Activated CD4-positive, alpha-beta T cell treated with anti-CD3 and anti-CD28 coated beads, Interleukin-2, amount 10 ng/mL, durations not matched to agents 24 days and 14 days (primary cell): Measurements from ENCODE around the gene ATF2. TPM values are rescaled to one million over a fixed set of nuclear protein-coding genes. Genes with fewer than 3 reads are reported as not detected.
A peak's percentile ranks its signal among the peaks of the same experiment; 100 is the strongest.

Experiments
- DNase-seq: peaks from one replicate; pipeline ENCODE4 v3.0.0; 2022
- H3K27ac Mint-ChIP-seq: one replicate; pipeline ENCODE4 v1.8.0; 2022; ENCODE audit warnings: mild to moderate bottlenecking, mixed read lengths
- H3K27me3 Mint-ChIP-seq: one replicate; pipeline ENCODE4 v1.8.0; 2022; ENCODE audit warnings: mixed read lengths
- H3K36me3 Mint-ChIP-seq: one replicate; pipeline ENCODE4 v1.8.0; 2022; ENCODE audit warnings: low read depth, mild to moderate bottlenecking, mixed read lengths
- H3K4me1 Mint-ChIP-seq: one replicate; pipeline ENCODE4 v1.8.0; 2021; ENCODE audit warnings: mixed read lengths
- H3K4me3 Mint-ChIP-seq: one replicate; pipeline ENCODE4 v1.8.0; 2022; ENCODE audit warnings: mild to moderate bottlenecking, moderate library complexity, mixed read lengths
- H3K9me3 Mint-ChIP-seq: one replicate; pipeline ENCODE4 v1.8.0; 2021; ENCODE audit warnings: mixed read lengths
- intact Hi-C: fragments of 100-400 bp; cut with micrococcal nuclease; formaldehyde crosslinking; loops from one replicate; pipeline ENCODE4 v1.15.1; 2023
- total RNA-seq: library from RNA; stranded (reverse); gene quantifications from 2 replicates; pipeline ENCODE4 v1.2.3, GENCODE V29; 2022

The ATF2 gene
- total RNA-seq, 1 donor from 2014 or later, result 58.8 TPM

DNA sequence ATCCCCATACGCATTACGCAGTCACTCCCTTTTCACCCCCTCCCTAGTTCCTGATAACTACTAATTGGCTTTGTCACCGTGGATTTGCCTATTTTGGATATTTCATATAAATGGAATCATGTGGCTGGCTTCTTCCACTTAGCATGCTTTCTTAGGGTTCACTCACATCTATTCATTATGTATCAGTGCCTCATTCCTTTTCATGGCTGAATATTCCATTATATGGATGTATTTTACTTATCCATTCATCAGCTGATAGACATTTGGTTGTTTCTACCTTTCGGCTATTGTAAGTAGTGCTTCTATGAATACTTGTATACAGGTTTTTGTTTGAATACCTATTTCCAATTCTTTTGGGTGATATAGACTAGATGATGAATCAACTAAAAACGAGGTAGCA lies 8.6 kb upstream of the ATF2 start:
- intact Hi-C loops, result no loop called here
- Mint-ChIP-seq H3K4me1 (peaks cover 23% of the 10 kb centered on the region), H3K9me3 (peaks cover 2% of the 10 kb centered on the region), H3K27ac (no peak overlapping the region), H3K27me3 (no peaks in the 10 kb centered on the region), H3K36me3 (peaks cover 59% of the 10 kb centered on the region), H3K4me3 (no peak overlapping the region)
- DNase-seq, result no peak

DNA sequence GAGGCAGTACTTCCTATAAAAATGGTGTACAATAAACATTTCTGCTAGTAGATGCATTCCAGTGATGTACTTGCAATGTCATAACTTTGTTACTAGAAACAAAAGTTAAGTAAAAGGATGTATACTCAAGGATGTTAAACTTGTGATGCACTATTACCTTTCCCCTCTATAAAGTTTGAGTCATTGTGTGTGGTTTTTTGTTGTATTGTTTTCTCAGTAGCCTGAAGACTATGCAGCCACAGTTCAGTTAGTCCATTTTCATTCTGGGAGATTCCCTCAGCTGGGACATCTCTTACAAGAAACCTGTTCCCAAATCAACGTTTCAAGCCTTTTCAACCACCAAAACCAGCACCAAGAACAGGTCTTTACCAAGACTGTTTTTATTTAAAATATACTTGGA lies 7.9 kb upstream of the ATF2 start:
- DNase-seq, result no peak
- Mint-ChIP-seq H3K27me3 (no peaks in the 10 kb centered on the region), H3K36me3 (peaks cover 57% of the 10 kb centered on the region), H3K4me1 (peaks cover 23% of the 10 kb centered on the region), H3K27ac (no peak overlapping the region), H3K4me3 (no peak overlapping the region), H3K9me3 (no peaks in the 10 kb centered on the region)
- intact Hi-C loops, result no loop called here

- intact Hi-C loops, result no loop called here
- Mint-ChIP-seq H3K4me3 (no peak overlapping the region), H3K9me3 (no peaks in the 10 kb centered on the region), H3K36me3 (peaks cover 55% of the 10 kb centered on the region), H3K27ac (no peak overlapping the region), H3K4me1 (peaks cover 26% of the 10 kb centered on the region), H3K27me3 (no peaks in the 10 kb centered on the region)
- no peak for DNase-seq
Observed at GRCh38 chr2:175175320-175175719, 7.3 kb upstream of the ATF2 start.

DNA sequence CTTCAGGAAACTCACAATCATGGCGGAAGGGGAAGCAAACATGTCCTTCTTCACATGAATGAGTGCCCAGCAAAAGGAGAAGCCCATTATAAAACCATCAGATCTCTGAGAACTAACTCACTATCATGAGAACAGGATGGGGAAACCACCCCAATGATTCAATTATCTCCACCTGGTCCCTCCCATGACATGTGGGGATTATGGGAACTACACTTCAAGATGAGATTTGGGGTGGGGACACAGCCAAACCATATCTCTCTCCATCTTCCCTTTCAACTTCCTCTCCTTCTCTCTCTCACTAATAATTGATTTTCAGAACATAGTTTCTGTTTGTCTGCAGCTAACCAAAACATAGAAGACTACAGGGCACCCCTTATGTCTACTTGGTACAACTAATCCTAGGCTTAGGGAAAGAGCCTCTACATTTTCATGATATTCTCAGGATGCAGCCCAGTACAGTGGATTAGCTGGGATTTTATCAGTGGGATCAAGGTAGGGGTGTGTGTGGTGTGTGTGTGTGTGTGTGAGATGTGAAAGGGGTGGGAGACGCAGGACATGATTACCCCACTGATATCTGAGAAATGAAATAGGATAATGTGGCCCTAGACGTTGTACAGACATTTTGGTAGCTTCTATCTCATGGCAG lies 2.8 kb upstream of the ATF2 start:
- Mint-ChIP-seq H3K9me3 (no peaks in the 10 kb centered on the region), H3K27ac (no peak overlapping the region), H3K27me3 (no peaks in the 10 kb centered on the region), H3K4me3 (no peak overlapping the region), H3K4me1 (peaks cover 32% of the 10 kb centered on the region), H3K36me3 (peaks cover 25% of the 10 kb centered on the region)
- intact Hi-C loops, result no loop called here
- DNase-seq, result no peak

- no peak for DNase-seq
- no peaks in the 10 kb centered on the region for H3K9me3 Mint-ChIP-seq
- peak overlapping the region; percentile 21 for H3K27ac Mint-ChIP-seq
- H3K27me3 Mint-ChIP-seq, result no peaks in the 10 kb centered on the region
- peak overlapping the region; percentile 47 for H3K4me3 Mint-ChIP-seq
- peaks cover 33% of the 10 kb centered on the region for H3K4me1 Mint-ChIP-seq
- peaks cover 15% of the 10 kb centered on the region for H3K36me3 Mint-ChIP-seq
- intact Hi-C loops, result loop anchor here (2.0 to 10.0 kb wide), 6 partner anchors 57 to 682 kb away; partner anchors contain the start of genes GPR155 and WIPF1
Observed at GRCh38 chr2:175169191-175169590, 1.2 kb upstream of the ATF2 start.

- Mint-ChIP-seq H3K27me3 (no peaks in the 10 kb centered on the region), H3K4me1 (peaks cover 33% of the 10 kb centered on the region), H3K4me3 (peak overlapping the region; percentile 100), H3K27ac (peak overlapping the region; percentile 100), H3K9me3 (no peaks in the 10 kb centered on the region), H3K36me3 (peaks cover 15% of the 10 kb centered on the region)
- DNase-seq, result no peak
- intact Hi-C loops, result loop anchor here (1.0 to 10.0 kb wide), 8 partner anchors 13 to 682 kb away; partner anchors contain the start of genes ATP5MC3, GPR155 and WIPF1
Observed at GRCh38 chr2:175168564-175168945, 552 bp upstream of the ATF2 start.

- H3K27ac Mint-ChIP-seq, result peak overlapping the region; percentile 100
- H3K4me1 Mint-ChIP-seq, result peaks cover 34% of the 10 kb centered on the region
- H3K36me3 Mint-ChIP-seq, result peaks cover 12% of the 10 kb centered on the region
- no peak for DNase-seq
- intact Hi-C loops, result loop anchor here (5.0 to 10.0 kb wide), 5 partner anchors 55 to 572 kb away; partner anchors contain the start of gene WIPF1
- no peaks in the 10 kb centered on the region for H3K9me3 Mint-ChIP-seq
- no peaks in the 10 kb centered on the region for H3K27me3 Mint-ChIP-seq
- peak overlapping the region; percentile 100 for H3K4me3 Mint-ChIP-seq
Observed at GRCh38 chr2:175167076-175167791, 769 bp downstream of the ATF2 start.

GRCh38 chr2:175166216-175166824 lies 1.7 kb downstream of the ATF2 start:
- peak overlapping the region; percentile 100 for H3K4me3 Mint-ChIP-seq
- no peaks in the 10 kb centered on the region for H3K9me3 Mint-ChIP-seq
- peak overlapping the region; percentile 26 for H3K27ac Mint-ChIP-seq
- H3K27me3 Mint-ChIP-seq, result no peaks in the 10 kb centered on the region
- peaks cover 11% of the 10 kb centered on the region for H3K36me3 Mint-ChIP-seq
- H3K4me1 Mint-ChIP-seq, result peaks cover 37% of the 10 kb centered on the region
- intact Hi-C loops, result loop anchor here (5.0 to 10.0 kb wide), 5 partner anchors 54 to 572 kb away; partner anchors contain the start of gene WIPF1
- DNase-seq, result no peak

GRCh38 chr2:175164235-175164634 lies 3.8 kb downstream of the ATF2 start:
- H3K4me3 Mint-ChIP-seq, result no peak overlapping the region
- DNase-seq, result no peak
- H3K36me3 Mint-ChIP-seq, result peaks cover 10% of the 10 kb centered on the region
- no peak overlapping the region for H3K27ac Mint-ChIP-seq
- no peaks in the 10 kb centered on the region for H3K27me3 Mint-ChIP-seq
- peaks cover 25% of the 10 kb centered on the region for H3K4me1 Mint-ChIP-seq
- no peaks in the 10 kb centered on the region for H3K9me3 Mint-ChIP-seq
- intact Hi-C loops, result loop anchor here (10.0 kb wide), 1 partner anchor 569 kb away; the partner anchor contains the start of gene WIPF1

DNA sequence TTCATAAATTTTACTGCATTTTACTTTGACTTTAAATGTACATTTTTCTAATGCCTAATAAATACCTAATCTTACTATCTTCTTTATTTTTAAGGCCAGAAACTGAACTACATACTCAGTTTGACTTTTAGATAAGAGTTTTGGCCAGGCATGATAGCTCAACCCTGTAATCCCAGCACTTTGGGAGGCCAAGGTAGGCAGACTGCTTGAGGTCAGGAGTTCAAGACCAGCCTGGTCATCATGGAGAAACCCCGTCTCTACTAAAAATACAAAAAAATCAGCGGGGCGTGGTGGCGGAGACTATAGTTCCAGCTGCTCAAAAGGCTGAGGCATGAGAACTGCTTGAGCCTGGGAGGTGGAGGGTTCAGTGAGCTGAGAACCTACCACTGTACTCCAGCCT lies 9.1 kb downstream of the ATF2 start:
- DNase-seq, result no peak
- H3K9me3 Mint-ChIP-seq, result no peaks in the 10 kb centered on the region
- intact Hi-C loops, result loop anchor here (10.0 kb wide), 1 partner anchor 364 kb away; no protein-coding TSS in a partner anchor
- no peaks in the 10 kb centered on the region for H3K27me3 Mint-ChIP-seq
- H3K27ac Mint-ChIP-seq, result no peak overlapping the region
- peaks cover 23% of the 10 kb centered on the region for H3K4me1 Mint-ChIP-seq
- H3K4me3 Mint-ChIP-seq, result no peak overlapping the region
- H3K36me3 Mint-ChIP-seq, result peaks cover 21% of the 10 kb centered on the region

DNA sequence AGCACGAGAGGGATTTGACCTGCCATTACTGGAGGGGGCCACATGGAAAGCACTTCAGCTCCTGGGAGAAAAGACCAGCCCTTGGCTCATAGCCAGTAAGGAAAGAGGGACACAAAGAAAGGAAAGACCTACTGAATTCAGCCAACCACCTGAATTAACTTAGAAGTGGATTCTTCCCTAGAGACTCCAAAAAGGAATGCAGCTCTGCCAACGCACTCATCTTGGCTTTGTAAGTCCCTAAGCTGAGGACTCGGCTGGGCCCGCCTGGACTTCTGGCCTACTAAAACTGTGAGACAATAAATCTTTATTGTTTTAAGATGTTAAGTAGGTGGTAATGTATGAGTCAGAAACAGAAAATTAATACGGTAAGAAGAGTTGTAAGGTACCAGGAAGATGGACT lies 11.5 kb downstream of the ATF2 start:
- H3K27me3 Mint-ChIP-seq, result no peaks in the 10 kb centered on the region
- H3K9me3 Mint-ChIP-seq, result no peaks in the 10 kb centered on the region
- no peak for DNase-seq
- H3K36me3 Mint-ChIP-seq, result peaks cover 17% of the 10 kb centered on the region
- H3K27ac Mint-ChIP-seq, result no peak overlapping the region
- peaks cover 27% of the 10 kb centered on the region for H3K4me1 Mint-ChIP-seq
- no peak overlapping the region for H3K4me3 Mint-ChIP-seq
- intact Hi-C loops, result loop anchor here (10.0 kb wide), 1 partner anchor 362 kb away; no protein-coding TSS in a partner anchor

- H3K4me3 Mint-ChIP-seq, result peak overlapping the region; percentile 24
- DNase-seq, result peak; percentile 64
- peak overlapping the region; percentile 86 for H3K27ac Mint-ChIP-seq
- intact Hi-C loops, result loop anchor here (1.0 to 10.0 kb wide), 3 partner anchors 14 to 360 kb away; partner anchors contain the start of genes ATF2 and ATP5MC3
- H3K9me3 Mint-ChIP-seq, result no peaks in the 10 kb centered on the region
- peaks cover 22% of the 10 kb centered on the region for H3K4me1 Mint-ChIP-seq
- H3K27me3 Mint-ChIP-seq, result no peaks in the 10 kb centered on the region
- peaks cover 16% of the 10 kb centered on the region for H3K36me3 Mint-ChIP-seq
Observed at GRCh38 chr2:175154661-175155082, 13.3 kb downstream of the ATF2 start.

DNA sequence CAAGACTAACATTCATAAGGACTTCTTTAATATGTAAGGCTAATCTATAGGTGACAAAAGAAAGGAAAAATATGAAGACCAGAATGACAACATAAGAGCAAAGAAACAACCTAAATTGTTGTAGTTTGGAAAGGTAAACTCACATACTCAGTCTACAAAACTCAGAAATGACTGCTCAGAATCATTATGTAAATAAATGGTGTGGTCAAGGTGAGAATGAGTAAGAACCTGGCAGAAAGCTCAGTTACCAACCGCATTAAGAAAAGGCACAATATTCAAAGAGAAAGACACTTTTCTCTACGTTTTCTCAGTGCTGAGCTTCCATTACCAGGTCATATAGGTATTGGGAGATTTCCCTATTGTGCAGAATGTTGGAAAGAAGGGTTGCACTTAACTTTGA lies 15.8 kb downstream of the ATF2 start:
- H3K9me3 Mint-ChIP-seq, result no peaks in the 10 kb centered on the region
- intact Hi-C loops, result loop anchor here (10.0 kb wide), 1 partner anchor 357 kb away; no protein-coding TSS in a partner anchor
- peaks cover 27% of the 10 kb centered on the region for H3K36me3 Mint-ChIP-seq
- peak overlapping the region; percentile 42 for H3K27ac Mint-ChIP-seq
- no peaks in the 10 kb centered on the region for H3K27me3 Mint-ChIP-seq
- peaks cover 23% of the 10 kb centered on the region for H3K4me1 Mint-ChIP-seq
- no peak for DNase-seq
- H3K4me3 Mint-ChIP-seq, result no peak overlapping the region
